HepG2 (cell line): Measurements from ENCODE around the gene CCNF. TPM values are rescaled to one million over a fixed set of nuclear protein-coding genes. Genes with fewer than 3 reads are reported as not detected.
A peak's percentile ranks its signal among the peaks of the same experiment; 100 is the strongest.

Source experiments
- BCLAF1 ChIP-seq: fragments of 450-650 bp; IDR thresholded peaks from 2 replicates; pipeline ENCODE4 v1.6.1; 2017; ENCODE audit warnings: mild to moderate bottlenecking
- CCDC6 ChIP-seq: sonication (generic); formaldehyde crosslinking; IDR thresholded peaks from 2 replicates; pipeline ENCODE4 v1.8.1; 2022; ENCODE audit warnings: mild to moderate bottlenecking, missing genetic modification reagents, moderate library complexity
- KDM5A ChIP-seq: fragments of 200-600 bp; sonication (generic); IDR thresholded peaks from 2 replicates; pipeline ENCODE4 v1.7.0; 2018; ENCODE audit warnings: antibody characterized with exemption, mild to moderate bottlenecking, low read length, borderline replicate concordance
- NFRKB ChIP-seq: fragments of 450-650 bp; IDR thresholded peaks from 2 replicates; pipeline ENCODE4 v1.6.1; 2017
- POGK ChIP-seq: sonication (generic); formaldehyde crosslinking; conservative IDR thresholded peaks from 2 replicates; pipeline ENCODE4 v1.8.0; 2022; ENCODE audit warnings: mild to moderate bottlenecking, moderate library complexity, missing genetic modification reagents
- RAD21 ChIP-seq: fragments of 450-650 bp; formaldehyde crosslinking; IDR thresholded peaks from 2 replicates; pipeline ENCODE4 v1.5.0; 2020; ENCODE audit warnings: mild to moderate bottlenecking
- SNAI1 ChIP-seq: sonication (generic); formaldehyde crosslinking; IDR thresholded peaks from 2 replicates; pipeline ENCODE4 v1.5.0; 2020; ENCODE audit warnings: mild to moderate bottlenecking, missing genetic modification reagents, borderline replicate concordance
- SP4 ChIP-seq: sonication (generic); formaldehyde crosslinking; IDR thresholded peaks from 2 replicates; pipeline ENCODE4 v1.8.1; 2023; ENCODE audit warnings: mild to moderate bottlenecking, missing genetic modification reagents
- TCF12 ChIP-seq, 2 experiments: fragments of 450-650 bp in 1 of 2; sonication (generic) in 1 of 2; formaldehyde crosslinking in 1 of 2; IDR thresholded peaks; 2 replicates each; pipeline versions ENCODE4 v1.6.1 to v1.8.0; 2017 to 2022; ENCODE audit warnings: antibody characterized with exemption in 1 of 2, mild to moderate bottlenecking in 1 of 2, missing genetic modification reagents in 1 of 2, moderate library complexity in 1 of 2
- ZNF660 ChIP-seq: sonication (generic); formaldehyde crosslinking; IDR thresholded peaks from 2 replicates; pipeline ENCODE4 v1.5.1; 2020; ENCODE audit warnings: mild to moderate bottlenecking, low read depth, missing genetic modification reagents, borderline replicate concordance
- polyA plus RNA-seq, 8 experiments: library from polyadenylated mRNA; depleted of rRNA in 3 of 8; stranded (reverse) in 7 of 8; unstranded in 1 of 8; fragments of >200 nt; fragmentation: Illumina TruSeq in 4 of 8; extraction: Trizol in 4 of 8; gene quantifications; 2 replicates each; pipeline versions ENCODE4 v1.2.1 to v1.2.3, GENCODE V29; 2011 to 2016; ENCODE audit warnings: low read depth in 4 of 8, missing spikeins in 1 of 8, mixed read lengths in 1 of 8; ENCODE audit not compliant: insufficient read depth in 1 of 8
- total RNA-seq, 5 experiments: library from RNA; depleted of rRNA; stranded (reverse); fragments of >200 nt; fragmentation: Illumina TruSeq; extraction: Trizol; gene quantifications; 2 replicates each; pipeline ENCODE4 v1.2.3, GENCODE V29; 2016; ENCODE audit warnings: low read depth in 1 of 5
- TF ChIP-seq, protein P1 (sequence below): sonication (generic); formaldehyde crosslinking; IDR thresholded peaks from 2 replicates; pipeline ENCODE4 v1.4.0; 2020; ENCODE audit warnings: missing genetic modification reagents, borderline replicate concordance
- TF ChIP-seq, protein P2 (sequence below): sonication (generic); formaldehyde crosslinking; IDR thresholded peaks from 2 replicates; pipeline ENCODE4 v1.4.0; 2020; ENCODE audit warnings: missing genetic modification reagents, borderline replicate concordance
- TF ChIP-seq, protein P3 (sequence below): sonication (generic); formaldehyde crosslinking; IDR thresholded peaks from 2 replicates; pipeline ENCODE4 v1.8.0; 2022; ENCODE audit warnings: mild to moderate bottlenecking, missing genetic modification reagents, moderate library complexity

The CCNF gene
- total and polyA plus RNA-seq, 2 of the 13 experiments (the other 11 are each of a cell fraction or from before 2014, with no cell fraction given): 6.4 to 22.8 TPM

DNA sequence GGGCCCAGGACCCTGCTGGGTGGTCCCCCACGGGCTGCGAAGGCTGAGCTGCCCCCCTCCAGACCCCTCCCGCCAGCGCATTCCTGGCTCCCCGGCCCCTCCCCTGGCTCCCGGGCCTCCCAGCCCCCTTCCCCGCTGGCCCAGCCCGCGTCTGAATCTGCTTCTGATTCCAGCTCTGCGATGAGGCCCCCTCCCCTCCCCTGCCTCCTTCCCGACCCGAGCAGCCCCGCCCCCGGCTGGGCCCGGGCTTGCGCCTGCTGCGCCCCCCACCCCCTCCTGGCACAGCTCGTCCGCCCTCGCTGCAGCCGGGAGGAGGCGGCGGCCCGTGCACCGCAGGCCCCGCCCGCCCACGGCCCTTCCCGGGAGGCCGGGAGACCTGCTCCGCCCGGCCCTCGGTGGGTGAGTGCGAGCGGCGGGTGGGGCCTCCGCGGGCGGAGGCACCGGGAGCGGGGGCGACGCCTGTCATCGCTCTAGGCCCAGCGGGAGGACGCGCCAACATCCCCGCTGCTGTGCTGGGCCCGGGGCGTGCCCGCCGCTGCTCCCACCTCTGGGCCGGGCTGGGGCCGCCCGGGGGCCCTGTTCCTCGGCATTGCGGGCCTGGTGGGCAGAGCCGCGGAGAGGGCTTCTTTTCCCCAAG, 41.9 kb downstream of the CCNF start, which contains the start of gene NTN3 (continued):
- TF ChIP-seq, protein P1, sequence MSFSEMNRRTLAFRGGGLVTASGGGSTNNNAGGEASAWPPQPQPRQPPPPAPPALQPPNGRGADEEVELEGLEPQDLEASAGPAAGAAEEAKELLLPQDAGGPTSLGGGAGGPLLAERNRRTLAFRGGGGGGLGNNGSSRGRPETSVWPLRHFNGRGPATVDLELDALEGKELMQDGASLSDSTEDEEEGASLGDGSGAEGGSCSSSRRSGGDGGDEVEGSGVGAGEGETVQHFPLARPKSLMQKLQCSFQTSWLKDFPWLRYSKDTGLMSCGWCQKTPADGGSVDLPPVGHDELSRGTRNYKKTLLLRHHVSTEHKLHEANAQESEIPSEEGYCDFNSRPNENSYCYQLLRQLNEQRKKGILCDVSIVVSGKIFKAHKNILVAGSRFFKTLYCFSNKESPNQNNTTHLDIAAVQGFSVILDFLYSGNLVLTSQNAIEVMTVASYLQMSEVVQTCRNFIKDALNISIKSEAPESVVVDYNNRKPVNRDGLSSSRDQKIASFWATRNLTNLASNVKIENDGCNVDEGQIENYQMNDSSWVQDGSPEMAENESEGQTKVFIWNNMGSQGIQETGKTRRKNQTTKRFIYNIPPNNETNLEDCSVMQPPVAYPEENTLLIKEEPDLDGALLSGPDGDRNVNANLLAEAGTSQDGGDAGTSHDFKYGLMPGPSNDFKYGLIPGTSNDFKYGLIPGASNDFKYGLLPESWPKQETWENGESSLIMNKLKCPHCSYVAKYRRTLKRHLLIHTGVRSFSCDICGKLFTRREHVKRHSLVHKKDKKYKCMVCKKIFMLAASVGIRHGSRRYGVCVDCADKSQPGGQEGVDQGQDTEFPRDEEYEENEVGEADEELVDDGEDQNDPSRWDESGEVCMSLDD (CRISPR knock-in tag): no peak
- TF ChIP-seq CCDC6 (CRISPR knock-in tag) (no peak), RAD21 (CRISPR knock-in tag) (0 out of 2 replicates have a peak, but pooled peaks have one; percentile 24), SP4 (CRISPR knock-in tag) (no peak), KDM5A (no peak), TCF12 (IDR thresholded peaks at IDR 0.05) (no peak), TCF12 (CRISPR knock-in tag; IDR thresholded peaks at IDR 0.05) (no peak), NFRKB (no peak), SNAI1 (CRISPR knock-in tag) (no peak), ZNF660 (no peak), POGK (CRISPR knock-in tag) (no peak), BCLAF1 (no peak)
- TF ChIP-seq, protein P2, sequence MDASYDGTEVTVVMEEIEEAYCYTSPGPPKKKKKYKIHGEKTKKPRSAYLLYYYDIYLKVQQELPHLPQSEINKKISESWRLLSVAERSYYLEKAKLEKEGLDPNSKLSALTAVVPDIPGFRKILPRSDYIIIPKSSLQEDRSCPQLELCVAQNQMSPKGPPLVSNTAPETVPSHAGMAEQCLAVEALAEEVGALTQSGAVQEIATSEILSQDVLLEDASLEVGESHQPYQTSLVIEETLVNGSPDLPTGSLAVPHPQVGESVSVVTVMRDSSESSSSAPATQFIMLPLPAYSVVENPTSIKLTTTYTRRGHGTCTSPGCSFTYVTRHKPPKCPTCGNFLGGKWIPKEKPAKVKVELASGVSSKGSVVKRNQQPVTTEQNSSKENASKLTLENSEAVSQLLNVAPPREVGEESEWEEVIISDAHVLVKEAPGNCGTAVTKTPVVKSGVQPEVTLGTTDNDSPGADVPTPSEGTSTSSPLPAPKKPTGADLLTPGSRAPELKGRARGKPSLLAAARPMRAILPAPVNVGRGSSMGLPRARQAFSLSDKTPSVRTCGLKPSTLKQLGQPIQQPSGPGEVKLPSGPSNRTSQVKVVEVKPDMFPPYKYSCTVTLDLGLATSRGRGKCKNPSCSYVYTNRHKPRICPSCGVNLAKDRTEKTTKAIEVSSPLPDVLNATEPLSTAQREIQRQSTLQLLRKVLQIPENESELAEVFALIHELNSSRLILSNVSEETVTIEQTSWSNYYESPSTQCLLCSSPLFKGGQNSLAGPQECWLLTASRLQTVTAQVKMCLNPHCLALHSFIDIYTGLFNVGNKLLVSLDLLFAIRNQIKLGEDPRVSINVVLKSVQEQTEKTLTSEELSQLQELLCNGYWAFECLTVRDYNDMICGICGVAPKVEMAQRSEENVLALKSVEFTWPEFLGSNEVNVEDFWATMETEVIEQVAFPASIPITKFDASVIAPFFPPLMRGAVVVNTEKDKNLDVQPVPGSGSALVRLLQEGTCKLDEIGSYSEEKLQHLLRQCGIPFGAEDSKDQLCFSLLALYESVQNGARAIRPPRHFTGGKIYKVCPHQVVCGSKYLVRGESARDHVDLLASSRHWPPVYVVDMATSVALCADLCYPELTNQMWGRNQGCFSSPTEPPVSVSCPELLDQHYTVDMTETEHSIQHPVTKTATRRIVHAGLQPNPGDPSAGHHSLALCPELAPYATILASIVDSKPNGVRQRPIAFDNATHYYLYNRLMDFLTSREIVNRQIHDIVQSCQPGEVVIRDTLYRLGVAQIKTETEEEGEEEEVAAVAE (CRISPR knock-in tag): no peak
- TF ChIP-seq, protein P3, sequence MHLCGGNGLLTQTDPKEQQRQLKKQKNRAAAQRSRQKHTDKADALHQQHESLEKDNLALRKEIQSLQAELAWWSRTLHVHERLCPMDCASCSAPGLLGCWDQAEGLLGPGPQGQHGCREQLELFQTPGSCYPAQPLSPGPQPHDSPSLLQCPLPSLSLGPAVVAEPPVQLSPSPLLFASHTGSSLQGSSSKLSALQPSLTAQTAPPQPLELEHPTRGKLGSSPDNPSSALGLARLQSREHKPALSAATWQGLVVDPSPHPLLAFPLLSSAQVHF: 0 out of 2 replicates have a peak, but pooled peaks have one; percentile 29
